Psoas muscle (tissue), 8 donors: ENCODE measurements around the gene WDR35. TPM values are rescaled to one million over a fixed set of nuclear protein-coding genes. Genes with fewer than 3 reads are reported as not detected.

Source experiments
- ATAC-seq, 4 donors: fragments of 200-7000 bp; cut with Tn5 transposase; one replicate each; pipeline ENCODE4 v1.9.1; 2020; ENCODE audit warnings: moderate library complexity in 3 of 4, mild to moderate bottlenecking in 2 of 4
- DNase-seq, 2 donors: peaks; one replicate each; pipeline ENCODE4 v3.0.0-alpha.2; 2020
- H3K27ac ChIP-seq: fragments of 200-600 bp; one replicate; pipeline ENCODE4 v1.8.0; 2022
- H3K27me3 ChIP-seq, 3 donors: fragments of 200-600 bp in 1 of 3; one replicate each; pipeline versions ENCODE4 v1.6.1 to v1.8.0; 2013 to 2022; ENCODE audit warnings: low read length in 2 of 3, mild to moderate bottlenecking in 2 of 3, moderate library complexity in 1 of 3; ENCODE audit not compliant: insufficient read depth in 3 of 3
- H3K36me3 ChIP-seq, 2 donors: fragments of 200-600 bp in 1 of 2; one replicate each; pipeline versions ENCODE4 v1.6.1 to v1.8.0; 2013 to 2022; ENCODE audit warnings: low read depth in 1 of 2, mild to moderate bottlenecking in 1 of 2, moderate library complexity in 1 of 2; ENCODE audit not compliant: insufficient read depth in 1 of 2
- H3K4me1 ChIP-seq: fragments of 200-600 bp; one replicate; pipeline ENCODE4 v1.8.0; 2022
- H3K4me3 ChIP-seq: fragments of 200-600 bp; one replicate; pipeline ENCODE4 v1.8.0; 2022; ENCODE audit warnings: mild to moderate bottlenecking
- H3K9me3 ChIP-seq: fragments of 200-600 bp; one replicate; pipeline ENCODE4 v1.8.0; 2022
- WGBS, 3 donors: extraction: QIAGEN DNeasy Blood & Tissue Kit; methylation state at CpG; one replicate each; pipeline versions ENCODE4 v1.1.6 to v1.1.7; 2013; 5-methylcytosine and 5-hydroxymethylcytosine counted together
- intact Hi-C, 2 donors: fragments of 100-400 bp; cut with DNase I; formaldehyde crosslinking; loops; one replicate each; pipeline versions ENCODE4 v1.11.0 to v1.14.2; 2022
- polyA plus RNA-seq, 3 donors: library from polyadenylated mRNA; stranded (reverse); fragments of 200-250 nt; gene quantifications; one replicate each; pipeline ENCODE4 v1.2.3, GENCODE V29; 2013
- total RNA-seq, 4 donors: library from RNA; stranded (reverse); fragmentation: NEBNext Ultra II Directional in 2 of 4; extraction: Animal tissue kit (Norgen Biotek cat#: 25700) in 2 of 4; gene quantifications; one replicate each; pipeline versions ENCODE4 v1.2.1 to v1.2.4, GENCODE V29; 2021 to 2023
- TF ChIP-seq, protein P1 (sequence below): fragments of 200-600 bp; IDR thresholded peaks from one replicate; pipeline ENCODE4 v1.8.0; 2022; ENCODE audit warnings: antibody characterized with exemption
- donor health status: healthy with polysubstance abuse.
- donor health status: DM: no; HTN: no; CAD: no; lungs with moderate emphysema.
- donor health status: Bipolar disorder and iron deficiency.
- donor health status: healthy.
- donor health status: DM: yes; HTN: yes; CAD: no.
- donor health status: DM: no; HTN: no; CAD: no.
- donor health status: DM: no; HTN: no; CAD: no.
- donor health status: DM: yes; HTN: yes; CAD: no.

The WDR35 gene
- total and polyA plus RNA-seq, 7 donors = 1.7 to 6.1 (median 3.4) TPM

- TF ChIP-seq, protein P1, sequence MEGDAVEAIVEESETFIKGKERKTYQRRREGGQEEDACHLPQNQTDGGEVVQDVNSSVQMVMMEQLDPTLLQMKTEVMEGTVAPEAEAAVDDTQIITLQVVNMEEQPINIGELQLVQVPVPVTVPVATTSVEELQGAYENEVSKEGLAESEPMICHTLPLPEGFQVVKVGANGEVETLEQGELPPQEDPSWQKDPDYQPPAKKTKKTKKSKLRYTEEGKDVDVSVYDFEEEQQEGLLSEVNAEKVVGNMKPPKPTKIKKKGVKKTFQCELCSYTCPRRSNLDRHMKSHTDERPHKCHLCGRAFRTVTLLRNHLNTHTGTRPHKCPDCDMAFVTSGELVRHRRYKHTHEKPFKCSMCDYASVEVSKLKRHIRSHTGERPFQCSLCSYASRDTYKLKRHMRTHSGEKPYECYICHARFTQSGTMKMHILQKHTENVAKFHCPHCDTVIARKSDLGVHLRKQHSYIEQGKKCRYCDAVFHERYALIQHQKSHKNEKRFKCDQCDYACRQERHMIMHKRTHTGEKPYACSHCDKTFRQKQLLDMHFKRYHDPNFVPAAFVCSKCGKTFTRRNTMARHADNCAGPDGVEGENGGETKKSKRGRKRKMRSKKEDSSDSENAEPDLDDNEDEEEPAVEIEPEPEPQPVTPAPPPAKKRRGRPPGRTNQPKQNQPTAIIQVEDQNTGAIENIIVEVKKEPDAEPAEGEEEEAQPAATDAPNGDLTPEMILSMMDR = no peak
- DNase-seq = no peak
- Histone ChIP-seq H3K27ac (no peak overlapping the region), H3K27me3 (no peaks in the 10 kb centered on the region), H3K4me3 (no peak overlapping the region), H3K9me3 (no peaks in the 10 kb centered on the region), H3K4me1 (no peaks in the 10 kb centered on the region), H3K36me3 (no peaks in the 10 kb centered on the region)
- intact Hi-C loops = no loop called here
- WGBS, 3 donors = 79 to 83% (median 81%) methylated on average over 5 of the region's 5 CpGs
- ATAC-seq = no peak
Observed at GRCh38 chr2:19873014-19873413, 116.9 kb downstream of the WDR35 start.

DNA sequence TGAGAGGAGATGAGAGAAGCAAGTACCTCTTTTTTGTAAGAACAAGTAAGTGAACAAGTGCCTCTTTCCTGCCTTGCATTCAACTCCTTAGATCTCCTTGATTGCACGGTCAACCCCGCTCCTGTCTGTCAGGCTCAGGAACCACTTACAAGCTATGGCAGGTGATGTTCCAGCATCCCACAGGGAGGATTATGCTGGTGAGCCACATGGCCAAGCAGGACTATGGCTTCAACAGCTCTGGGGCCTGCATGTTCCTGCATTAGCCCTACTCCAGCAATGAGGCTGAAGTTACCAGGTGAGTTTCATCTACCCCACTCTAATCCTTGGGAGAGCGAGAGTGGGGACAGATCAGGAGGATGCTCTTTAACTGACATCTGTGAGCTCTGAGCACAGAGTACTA is 117.6 kb downstream of the WDR35 start:
- Histone ChIP-seq H3K27me3 (no peaks in the 10 kb centered on the region), H3K27ac (no peak overlapping the region), H3K9me3 (no peaks in the 10 kb centered on the region), H3K4me3 (no peak overlapping the region), H3K36me3 (no peaks in the 10 kb centered on the region), H3K4me1 (no peaks in the 10 kb centered on the region)
- ATAC-seq = no peak
- WGBS, 3 donors = 75 to 83% (median 80%) methylated on average over 3 of the region's 3 CpGs
- intact Hi-C loops = no loop called here
- no peak for DNase-seq
- TF ChIP-seq, protein P1 = no peak

- no peak for DNase-seq
- TF ChIP-seq, protein P1 = no peak
Observed at GRCh38 chr2:19871836-19872235, 118.1 kb downstream of the WDR35 start.

GRCh38 chr2:19870792-19871191 is 119.1 kb downstream of the WDR35 start:
- WGBS, 3 donors = 78 to 85% (median 78%) methylated on average over 4 of the region's 4 CpGs
- DNase-seq = no peak
- no peak for ATAC-seq
- Histone ChIP-seq H3K4me3 (no peak overlapping the region), H3K27me3 (no peaks in the 10 kb centered on the region), H3K27ac (no peak overlapping the region), H3K9me3 (no peaks in the 10 kb centered on the region), H3K36me3 (no peaks in the 10 kb centered on the region), H3K4me1 (no peaks in the 10 kb centered on the region)
- intact Hi-C loops = loop anchor here in 1 of 2 donors (1.0 kb wide), 1 partner anchor 10 kb away; no protein-coding TSS in a partner anchor
- TF ChIP-seq, protein P1 = no peak

More at GRCh38 chr2:19871836-19872235, 118.1 kb downstream of the WDR35 start:
- ATAC-seq = no peak
- H3K27me3 ChIP-seq = no peaks in the 10 kb centered on the region
- H3K4me1 ChIP-seq = no peaks in the 10 kb centered on the region
- WGBS, 3 donors = 91 to 96% (median 95%) methylated on average over 2 of the region's 2 CpGs
- no peak overlapping the region for H3K4me3 ChIP-seq
- H3K9me3 ChIP-seq = no peaks in the 10 kb centered on the region
- intact Hi-C loops = loop anchor here in 1 of 2 donors (1.0 kb wide), 1 partner anchor 8 kb away; no protein-coding TSS in a partner anchor
- no peak overlapping the region for H3K27ac ChIP-seq
- H3K36me3 ChIP-seq = no peaks in the 10 kb centered on the region
